ENCODE data around the gene ACAN.

The ACAN gene

GRCh38 chr15:88803920-88804247 lies 648 bp downstream of the ACAN start:
- H4K8ac ChIP-seq (ENCODE audit: low read depth, low read length) = no peak overlapping the region
- no peak overlapping the region for H3K23ac ChIP-seq (ENCODE audit: low read length)
- H3K27ac ChIP-seq (ENCODE audit: low read depth, low read length) = no peak overlapping the region
- H3K4me3 ChIP-seq (ENCODE audit: low read depth, low read length) = peak overlapping the region; percentile 71
- H2AK5ac ChIP-seq (ENCODE audit: low read length) = no peak overlapping the region
- no peak overlapping the region for H3K9ac ChIP-seq (ENCODE audit: low read length)
- no peak overlapping the region for H2BK5ac ChIP-seq (ENCODE audit: low read depth, low read length, poor library complexity)
- H3K36me3 ChIP-seq (ENCODE audit: control insufficient read depth in 1 of 2, insufficient read depth in 2 of 2, low read length in 2 of 2) = no peaks in the 10 kb centered on the region
- no CpG with 5 or more reads among the region's 10 CpGs for WGBS (ENCODE audit: extremely low coverage, insufficient coverage, insufficient read length)
- H2BK12ac ChIP-seq (ENCODE audit: low read length) = no peak overlapping the region
- H3K4me2 ChIP-seq (ENCODE audit: low read length) = peak overlapping the region; percentile 92
- DNase-seq = no peak
- H2AFZ ChIP-seq (ENCODE audit: insufficient read depth, low read length, poor library complexity) = no peak overlapping the region
- peaks cover 9 to 15% of the 10 kb centered on the region in 2 experiments for H3K4me1 ChIP-seq (ENCODE audit: control insufficient read depth in 1 of 2, insufficient read depth in 2 of 2, low read length in 2 of 2)
- H2BK120ac ChIP-seq (ENCODE audit: insufficient read depth, low read length, poor library complexity) = no peak overlapping the region
- no peak overlapping the region for H4K12ac ChIP-seq (ENCODE audit: low read depth, low read length)
- no peak overlapping the region for H4K91ac ChIP-seq (ENCODE audit: low read depth, low read length)
- H3K79me1 ChIP-seq (ENCODE audit: low read length) = peaks cover 6% of the 10 kb centered on the region
- H3K79me2 ChIP-seq (ENCODE audit: control insufficient read depth, insufficient read depth, low read length, poor library complexity) = peaks cover 2% of the 10 kb centered on the region
- no peak overlapping the region for H3K18ac ChIP-seq (ENCODE audit: low read length)
- peaks cover 22% of the 10 kb centered on the region for H3K27me3 ChIP-seq (ENCODE audit: insufficient read depth, low read length)
- no peak overlapping the region for H3K14ac ChIP-seq (ENCODE audit: low read length)
- H3K4ac ChIP-seq (ENCODE audit: low read depth, low read length) = no peak overlapping the region
- H3K9me3 ChIP-seq (ENCODE audit: insufficient read depth, low read depth, low read length) = no peaks in the 10 kb centered on the region

- Histone ChIP-seq H4K91ac (ENCODE audit: low read depth, low read length) (no peak overlapping the region), H3K79me2 (ENCODE audit: control insufficient read depth, insufficient read depth, low read length, poor library complexity) (peaks cover 2% of the 10 kb centered on the region), H3K4me1 (ENCODE audit: control insufficient read depth in 1 of 2, insufficient read depth in 2 of 2, low read length in 2 of 2) (peaks cover 11 to 17% of the 10 kb centered on the region in 2 experiments), H2BK5ac (ENCODE audit: low read depth, low read length, poor library complexity) (no peak overlapping the region), H3K4ac (ENCODE audit: low read depth, low read length) (no peak overlapping the region), H3K14ac (ENCODE audit: low read length) (no peak overlapping the region), H3K36me3 (ENCODE audit: control insufficient read depth in 1 of 2, insufficient read depth in 2 of 2, low read length in 2 of 2) (no peaks in the 10 kb centered on the region), H4K12ac (ENCODE audit: low read depth, low read length) (no peak overlapping the region), H3K27me3 (ENCODE audit: insufficient read depth, low read length) (peaks cover 22% of the 10 kb centered on the region), H4K8ac (ENCODE audit: low read depth, low read length) (no peak overlapping the region), H3K9me3 (ENCODE audit: insufficient read depth, low read depth, low read length) (no peaks in the 10 kb centered on the region), H3K23ac (ENCODE audit: low read length) (no peak overlapping the region), H3K18ac (ENCODE audit: low read length) (no peak overlapping the region), H2AFZ (ENCODE audit: insufficient read depth, low read length, poor library complexity) (no peak overlapping the region), H2BK120ac (ENCODE audit: insufficient read depth, low read length, poor library complexity) (no peak overlapping the region), H2BK12ac (ENCODE audit: low read length) (no peak overlapping the region), H2AK5ac (ENCODE audit: low read length) (no peak overlapping the region), H3K27ac (ENCODE audit: low read depth, low read length) (no peak overlapping the region), H3K9ac (ENCODE audit: low read length) (no peak overlapping the region), H3K4me3 (ENCODE audit: low read depth, low read length) (no peak overlapping the region), H3K4me2 (ENCODE audit: low read length) (peak overlapping the region; percentile 92), H3K79me1 (ENCODE audit: low read length) (peaks cover 6% of the 10 kb centered on the region)
- DNase-seq = no peak
- no CpG with 5 or more reads among the region's 10 CpGs for WGBS (ENCODE audit: extremely low coverage, insufficient coverage, insufficient read length)
Observed at GRCh38 chr15:88804257-88804656, 1.0 kb downstream of the ACAN start.

GRCh38 chr15:88805031-88805780 lies 2.0 kb downstream of the ACAN start:
- peaks cover 20 to 23% of the 10 kb centered on the region in 2 experiments for H3K4me1 ChIP-seq (ENCODE audit: control insufficient read depth in 1 of 2, insufficient read depth in 2 of 2, low read length in 2 of 2)
- no peak overlapping the region for H4K12ac ChIP-seq (ENCODE audit: low read depth, low read length)
- H3K36me3 ChIP-seq (ENCODE audit: control insufficient read depth in 1 of 2, insufficient read depth in 2 of 2, low read length in 2 of 2) = no peaks in the 10 kb centered on the region
- H4K8ac ChIP-seq (ENCODE audit: low read depth, low read length) = no peak overlapping the region
- no peak overlapping the region for H3K9ac ChIP-seq (ENCODE audit: low read length)
- no peak overlapping the region for H3K4ac ChIP-seq (ENCODE audit: low read depth, low read length)
- H2AK5ac ChIP-seq (ENCODE audit: low read length) = no peak overlapping the region
- H2BK5ac ChIP-seq (ENCODE audit: low read depth, low read length, poor library complexity) = no peak overlapping the region
- no peak overlapping the region for H3K23ac ChIP-seq (ENCODE audit: low read length)
- no peaks in the 10 kb centered on the region for H3K9me3 ChIP-seq (ENCODE audit: insufficient read depth, low read depth, low read length)
- H4K91ac ChIP-seq (ENCODE audit: low read depth, low read length) = no peak overlapping the region
- peaks cover 11% of the 10 kb centered on the region for H3K79me1 ChIP-seq (ENCODE audit: low read length)
- H2BK120ac ChIP-seq (ENCODE audit: insufficient read depth, low read length, poor library complexity) = no peak overlapping the region
- peaks cover 22% of the 10 kb centered on the region for H3K27me3 ChIP-seq (ENCODE audit: insufficient read depth, low read length)
- DNase-seq = no peak
- no peak overlapping the region for H3K27ac ChIP-seq (ENCODE audit: low read depth, low read length)
- no peak overlapping the region for H3K14ac ChIP-seq (ENCODE audit: low read length)
- H2AFZ ChIP-seq (ENCODE audit: insufficient read depth, low read length, poor library complexity) = no peak overlapping the region
- no CpG with 5 or more reads among the region's 9 CpGs for WGBS (ENCODE audit: extremely low coverage, insufficient coverage, insufficient read length)
- H2BK12ac ChIP-seq (ENCODE audit: low read length) = no peak overlapping the region
- no peak overlapping the region for H3K4me3 ChIP-seq (ENCODE audit: low read depth, low read length)
- H3K4me2 ChIP-seq (ENCODE audit: low read length) = no peak overlapping the region
- H3K79me2 ChIP-seq (ENCODE audit: control insufficient read depth, insufficient read depth, low read length, poor library complexity) = peaks cover 2% of the 10 kb centered on the region
- H3K18ac ChIP-seq (ENCODE audit: low read length) = no peak overlapping the region

GRCh38 chr15:88810446-88810845 lies 7.2 kb downstream of the ACAN start:
- no peak overlapping the region for H3K18ac ChIP-seq (ENCODE audit: low read length)
- H2BK12ac ChIP-seq (ENCODE audit: low read length) = no peak overlapping the region
- H4K8ac ChIP-seq (ENCODE audit: low read depth, low read length) = no peak overlapping the region
- no peak overlapping the region for H3K4ac ChIP-seq (ENCODE audit: low read depth, low read length)
- H2BK5ac ChIP-seq (ENCODE audit: low read depth, low read length, poor library complexity) = peak overlapping the region; percentile 85
- peaks cover 2% of the 10 kb centered on the region for H3K9me3 ChIP-seq (ENCODE audit: insufficient read depth, low read depth, low read length)
- peak overlapping the region; percentile 94 for H3K27ac ChIP-seq (ENCODE audit: low read depth, low read length)
- WGBS (ENCODE audit: extremely low coverage, insufficient coverage, insufficient read length) = no CpG with 5 or more reads among the region's 6 CpGs
- no peak overlapping the region for H4K91ac ChIP-seq (ENCODE audit: low read depth, low read length)
- H3K36me3 ChIP-seq (ENCODE audit: control insufficient read depth in 1 of 2, insufficient read depth in 2 of 2, low read length in 2 of 2) = no peaks in the 10 kb centered on the region
- H4K12ac ChIP-seq (ENCODE audit: low read depth, low read length) = no peak overlapping the region
- H3K14ac ChIP-seq (ENCODE audit: low read length) = no peak overlapping the region
- H3K27me3 ChIP-seq (ENCODE audit: insufficient read depth, low read length) = no peaks in the 10 kb centered on the region
- H3K23ac ChIP-seq (ENCODE audit: low read length) = no peak overlapping the region
- H2BK120ac ChIP-seq (ENCODE audit: insufficient read depth, low read length, poor library complexity) = peak overlapping the region; percentile 88
- DNase-seq = peak; percentile 72 to 79
- no peak overlapping the region for H3K4me3 ChIP-seq (ENCODE audit: low read depth, low read length)
- H2AK5ac ChIP-seq (ENCODE audit: low read length) = no peak overlapping the region
- H3K79me2 ChIP-seq (ENCODE audit: control insufficient read depth, insufficient read depth, low read length, poor library complexity) = no peaks in the 10 kb centered on the region
- H3K4me1 ChIP-seq (ENCODE audit: control insufficient read depth in 1 of 2, insufficient read depth in 2 of 2, low read length in 2 of 2) = peaks cover 41 to 42% of the 10 kb centered on the region in 2 experiments
- H2AFZ ChIP-seq (ENCODE audit: insufficient read depth, low read length, poor library complexity) = no peak overlapping the region
- peaks cover 22% of the 10 kb centered on the region for H3K79me1 ChIP-seq (ENCODE audit: low read length)
- peak overlapping the region; percentile 11 for H3K4me2 ChIP-seq (ENCODE audit: low read length)
- no peak overlapping the region for H3K9ac ChIP-seq (ENCODE audit: low read length)

All from trophoblast cell (in vitro differentiated cells and primary cell).